Endothelial cell of umbilical vein (primary cell): ENCODE data around the gene DNAJC18. TPM values are rescaled to one million over a fixed set of nuclear protein-coding genes. Genes with fewer than 3 reads are reported as not detected.

Experiments
- BruUV-seq: library from RNA; stranded (reverse); fragments of 400-500 nt; replicated peaks from 2 replicates; lab custom pipeline; 2021; lab: Mats Ljungman, UMichigan
- CTCF ChIA-PET: fragments of 300-600, 350-600 bp; sonication (Branson Sonifier 250); formaldehyde crosslinking; loops from one replicate; lab custom pipeline; 2021; ENCODE audit warnings: antibody characterized with exemption, inconsistent platforms; lab: Charles Lee
- POLR2A ChIA-PET: fragments of 300-600, 350-600 bp; sonication (Branson Sonifier 250); formaldehyde crosslinking; loops from one replicate; lab custom pipeline; 2021; ENCODE audit warnings: antibody characterized with exemption, inconsistent platforms; lab: Charles Lee
- DNase-seq: peaks from one replicate; pipeline ENCODE4 v3.0.0-alpha.2; 2011; ENCODE audit warnings: low read depth, low spot score
- FAIRE-seq: peaks from 2 replicates; lab custom pipeline; 2011; peaks lifted over from hg19 to GRCh38; lab: Jason Lieb, UNC
- H2AFZ ChIP-seq: 2 replicates; pipeline ENCODE4 v1.6.0; 2012; ENCODE audit warnings: low read depth, low read length, control low read depth, inconsistent platforms
- H3K27ac ChIP-seq: 2 replicates; pipeline ENCODE4 v1.5.1; 2011; ENCODE audit warnings: low read depth, mild to moderate bottlenecking, control low read depth, low read length, moderate library complexity; ENCODE audit not compliant: insufficient read depth
- H3K27me3 ChIP-seq, 2 experiments: 2 replicates each; pipeline versions ENCODE4 v1.6.0 to v1.6.1; 2011; ENCODE audit warnings: low read length in 2 of 2, mixed read lengths in 1 of 2; ENCODE audit not compliant: control insufficient read depth in 2 of 2, insufficient read depth in 2 of 2
- H3K36me3 ChIP-seq, 2 experiments: 2 replicates in 1 of 2; 3 replicates in 1 of 2; pipeline ENCODE4 v1.5.1; 2011; ENCODE audit warnings: low read length in 2 of 2, mild to moderate bottlenecking in 1 of 2, moderate library complexity in 1 of 2; ENCODE audit not compliant: control insufficient read depth in 2 of 2, insufficient read depth in 2 of 2; ENCODE audit errors: extremely low read depth in 1 of 2
- H3K4me1 ChIP-seq: 3 replicates; pipeline ENCODE4 v1.5.1; 2011; ENCODE audit warnings: mild to moderate bottlenecking, low read length; ENCODE audit not compliant: control insufficient read depth, insufficient read depth; ENCODE audit errors: extremely low read depth
- H3K4me2 ChIP-seq: 2 replicates; pipeline ENCODE4 v1.6.1; 2011; ENCODE audit warnings: low read length, control low read depth, mixed read lengths; ENCODE audit not compliant: insufficient read depth
- H3K4me3 ChIP-seq, 3 experiments: fragments of 200-600 bp in 1 of 3; sonication (generic), shearing (Covaris generic) in 1 of 3; replicated peaks in 1 of 3; 2 replicates each; pipeline ENCODE4 v1.5.1; 2011 to 2016; ENCODE audit warnings: control low read depth in 3 of 3, low read length in 3 of 3, mild to moderate bottlenecking in 2 of 3, inconsistent platforms in 1 of 3, low read depth in 1 of 3, moderate library complexity in 1 of 3; ENCODE audit not compliant: insufficient read depth in 1 of 3
- H3K79me2 ChIP-seq: 2 replicates; pipeline ENCODE4 v1.6.0; 2012; ENCODE audit warnings: low read length, inconsistent platforms; ENCODE audit not compliant: control insufficient read depth, insufficient read depth
- H3K9ac ChIP-seq: replicated peaks from 2 replicates; pipeline ENCODE3; 2011; ENCODE audit warnings: low read length, control low read depth; ENCODE audit not compliant: insufficient read depth; ENCODE audit errors: extremely low read depth
- H3K9me1 ChIP-seq: replicated peaks from 3 replicates; pipeline ENCODE4 v1.6.0; 2011; ENCODE audit warnings: mild to moderate bottlenecking, low read length; ENCODE audit not compliant: control insufficient read depth, insufficient read depth; ENCODE audit errors: extremely low read depth
- H3K9me3 ChIP-seq: replicated peaks from 2 replicates; pipeline ENCODE4 v1.5.1; 2012; ENCODE audit warnings: low read length, inconsistent platforms; ENCODE audit not compliant: control insufficient read depth, insufficient read depth
- H4K20me1 ChIP-seq: replicated peaks from 2 replicates; pipeline ENCODE3; 2011; ENCODE audit warnings: mild to moderate bottlenecking, low read length; ENCODE audit not compliant: control insufficient read depth, insufficient read depth; ENCODE audit errors: extremely low read depth
- EZH2 ChIP-seq: IDR thresholded peaks from 2 replicates; pipeline ENCODE4 v1.6.1; 2012; ENCODE audit warnings: borderline replicate concordance, low read depth, mild to moderate bottlenecking, moderate library complexity, low read length, inconsistent platforms; ENCODE audit not compliant: severe bottlenecking
- FOS ChIP-seq: IDR thresholded peaks from 2 replicates; pipeline ENCODE4 v1.6.1; 2011; ENCODE audit warnings: mild to moderate bottlenecking, low read length, moderate library complexity, borderline replicate concordance; ENCODE audit not compliant: insufficient read depth
- GATA2 ChIP-seq: IDR thresholded peaks from 2 replicates; pipeline ENCODE4 v1.7.0; 2011; ENCODE audit warnings: low read depth, mild to moderate bottlenecking, moderate library complexity, mixed read lengths, low read length; ENCODE audit not compliant: insufficient read length, insufficient read depth
- JUN ChIP-seq: IDR thresholded peaks from 2 replicates; pipeline ENCODE4 v1.6.1; 2011; ENCODE audit warnings: borderline replicate concordance, low read depth; ENCODE audit not compliant: insufficient read length, insufficient read depth
- MYC ChIP-seq: IDR thresholded peaks from one replicate; pipeline ENCODE4 v1.6.1; 2011; ENCODE audit warnings: mild to moderate bottlenecking, low read depth, low read length
- POLR2A ChIP-seq: IDR thresholded peaks from 2 replicates; pipeline ENCODE4 v1.6.1; 2012; ENCODE audit warnings: low read depth, mild to moderate bottlenecking, control low read depth, low read length
- POLR2AphosphoS5 ChIP-seq: IDR thresholded peaks from 2 replicates; pipeline ENCODE4 v1.6.1; 2012; ENCODE audit warnings: low read depth, mild to moderate bottlenecking, control low read depth, low read length, moderate library complexity; ENCODE audit not compliant: insufficient read depth
- dilution Hi-C: fragments of 300-500 bp; cut with MboI; formaldehyde crosslinking; loops from one replicate; pipeline ENCODE4 v1.15.0; 2019; ENCODE audit warnings: low sequenced_read_pairs; ENCODE audit not compliant: extremely low pct_ligation_motif_present
- intact Hi-C: fragments of 100-400 bp; cut with micrococcal nuclease; formaldehyde crosslinking; loops from one replicate; pipeline ENCODE4 v1.10.0; 2022
- polyA plus RNA-seq, 4 experiments: library from polyadenylated mRNA; depleted of rRNA in 3 of 4; stranded (reverse) in 3 of 4; unstranded in 1 of 4; fragments of >200 nt; gene quantifications; 2 replicates each; pipeline versions ENCODE4 v1.2.1 to v1.2.3, GENCODE V29; 2011 to 2012; ENCODE audit warnings: missing spikeins in 1 of 4
- total RNA-seq: library from RNA; stranded (reverse); gene quantifications from 2 replicates; pipeline ENCODE4 v1.2.3, GENCODE V29; 2021
- TF ChIP-seq, protein P1 (sequence below), 2 donors: IDR thresholded peaks; 1 replicate in 1 of 2; 2 replicates in 1 of 2; pipeline ENCODE4 v1.5.1; 2011; ENCODE audit warnings: low read length in 2 of 2, mild to moderate bottlenecking in 2 of 2, moderate library complexity in 2 of 2, control low read depth in 1 of 2, inconsistent platforms in 1 of 2, low read depth in 1 of 2; ENCODE audit not compliant: insufficient read depth in 1 of 2; ENCODE audit errors: extremely low read depth in 1 of 2
- TF ChIP-seq, protein P2 (sequence below): IDR thresholded peaks from 2 replicates; pipeline ENCODE4 v1.6.1; 2011; ENCODE audit not compliant: insufficient read depth, insufficient read length

Gene DNAJC18
- total and polyA plus RNA-seq, 2 donors (not counting 3 experiments of a cell fraction or from before 2014, with no cell fraction given), result 23.2 to 52.6 TPM

DNA sequence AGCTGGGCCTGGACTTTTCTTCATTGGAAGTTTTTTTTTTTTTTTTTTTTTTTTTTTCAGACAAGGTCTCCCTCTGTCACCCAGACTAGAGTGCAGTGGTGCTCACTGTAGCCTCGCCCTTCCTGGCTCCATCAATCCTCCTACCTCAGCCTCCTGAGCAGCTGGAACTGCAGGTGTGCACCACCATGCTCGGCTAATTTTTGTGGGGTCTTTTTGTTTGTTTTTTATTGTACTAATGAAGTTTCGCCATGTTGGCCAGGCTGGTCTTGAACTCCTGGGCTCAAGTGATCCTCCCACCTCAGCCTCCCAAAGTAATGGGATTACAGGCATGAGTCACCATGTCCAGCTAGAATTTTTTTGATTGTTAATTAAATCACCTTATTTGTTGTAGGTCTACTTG, 3.6 kb downstream of the DNAJC18 start:
- CTCF ChIA-PET, result interaction anchor here (0.6 to 3.3 kb wide), 3 partner anchors 13 to 78 kb away, joined by 3 to 16 read pairs (median 3); no protein-coding TSS in a partner anchor
- TF ChIP-seq, protein P1, sequence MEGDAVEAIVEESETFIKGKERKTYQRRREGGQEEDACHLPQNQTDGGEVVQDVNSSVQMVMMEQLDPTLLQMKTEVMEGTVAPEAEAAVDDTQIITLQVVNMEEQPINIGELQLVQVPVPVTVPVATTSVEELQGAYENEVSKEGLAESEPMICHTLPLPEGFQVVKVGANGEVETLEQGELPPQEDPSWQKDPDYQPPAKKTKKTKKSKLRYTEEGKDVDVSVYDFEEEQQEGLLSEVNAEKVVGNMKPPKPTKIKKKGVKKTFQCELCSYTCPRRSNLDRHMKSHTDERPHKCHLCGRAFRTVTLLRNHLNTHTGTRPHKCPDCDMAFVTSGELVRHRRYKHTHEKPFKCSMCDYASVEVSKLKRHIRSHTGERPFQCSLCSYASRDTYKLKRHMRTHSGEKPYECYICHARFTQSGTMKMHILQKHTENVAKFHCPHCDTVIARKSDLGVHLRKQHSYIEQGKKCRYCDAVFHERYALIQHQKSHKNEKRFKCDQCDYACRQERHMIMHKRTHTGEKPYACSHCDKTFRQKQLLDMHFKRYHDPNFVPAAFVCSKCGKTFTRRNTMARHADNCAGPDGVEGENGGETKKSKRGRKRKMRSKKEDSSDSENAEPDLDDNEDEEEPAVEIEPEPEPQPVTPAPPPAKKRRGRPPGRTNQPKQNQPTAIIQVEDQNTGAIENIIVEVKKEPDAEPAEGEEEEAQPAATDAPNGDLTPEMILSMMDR (IDR thresholded peaks at IDR 0.05; ENCODE audit: extremely low read depth in 1 of 2, insufficient read depth in 1 of 2, low read depth in 1 of 2, low read length in 2 of 2), result no peak
- TF ChIP-seq POLR2AphosphoS5, result no peak
- no peak for TF ChIP-seq FOS
- no peak for TF ChIP-seq GATA2
- no peak for TF ChIP-seq EZH2
- TF ChIP-seq, protein P2, sequence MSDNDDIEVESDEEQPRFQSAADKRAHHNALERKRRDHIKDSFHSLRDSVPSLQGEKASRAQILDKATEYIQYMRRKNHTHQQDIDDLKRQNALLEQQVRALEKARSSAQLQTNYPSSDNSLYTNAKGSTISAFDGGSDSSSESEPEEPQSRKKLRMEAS, result no peak
- no peak for TF ChIP-seq MYC
- TF ChIP-seq JUN, result no peak
- TF ChIP-seq POLR2A, result no peak
- Histone ChIP-seq H3K9me1 (no peaks in the 10 kb centered on the region), H4K20me1 (no peaks in the 10 kb centered on the region), H3K27me3 (no peaks in the 10 kb centered on the region), H3K27ac (no peak overlapping the region), H3K36me3 (peaks cover 6 to 8% of the 10 kb centered on the region in 2 experiments), H3K79me2 (no peaks in the 10 kb centered on the region), H3K9ac (no peak overlapping the region), H3K4me1 (peaks cover 10% of the 10 kb centered on the region), H3K4me3 (no peak overlapping the region), H2AFZ (no peak overlapping the region), H3K4me2 (no peak overlapping the region), H3K9me3 (no peaks in the 10 kb centered on the region)
- no peak for DNase-seq
- dilution Hi-C loops, result no loop called here
- intact Hi-C loops, result no loop called here
- no TSS peak for BruUV-seq
- POLR2A ChIA-PET, result interaction anchor here (1.7 kb wide), 1 partner anchor 9 kb away, joined by 4 read pairs; no protein-coding TSS in a partner anchor
- FAIRE-seq, result no peak
